GM12891 (cell line): ENCODE measurements around the gene CPVL.

Experiments
- PAX5 ChIP-seq: IDR thresholded peaks from 2 replicates; pipeline ENCODE4 v1.6.1; 2011; ENCODE audit warnings: low read length, moderate library complexity, mild to moderate bottlenecking; ENCODE audit not compliant: insufficient read depth, severe bottlenecking
- POLR2A ChIP-seq: IDR thresholded peaks from 2 replicates; pipeline ENCODE4 v1.6.1; 2011; ENCODE audit warnings: low read depth, low read length, control low read depth
- POLR2AphosphoS5 ChIP-seq: IDR thresholded peaks from 2 replicates; pipeline ENCODE4 v1.6.1; 2011; ENCODE audit warnings: low read depth, low read length, control low read depth
- SPI1 ChIP-seq: IDR thresholded peaks from 2 replicates; pipeline ENCODE4 v1.6.1; 2011; ENCODE audit warnings: low read depth, low read length, control low read depth
- TAF1 ChIP-seq: IDR thresholded peaks from 2 replicates; pipeline ENCODE4 v1.6.1; 2011; ENCODE audit warnings: low read depth, low read length, control low read depth

GRCh38 chr7:29100924-29101323 lies 45.4 kb downstream of the CPVL start:
- TF ChIP-seq TAF1 (no peak), POLR2A (no peak), POLR2AphosphoS5 (no peak), PAX5 (no peak), SPI1 (no peak)
